Right renal pelvis (tissue), 4 donors: ENCODE measurements around the gene GNAI2. TPM values are rescaled to one million over a fixed set of nuclear protein-coding genes. Genes with fewer than 3 reads are reported as not detected.
"Not testable (repeated sequence)": the region's sequence is repeated elsewhere in the genome, so short reads cannot be mapped to it uniquely, and the experiment has no call there.

Experiments
- DNase-seq, 4 donors: peaks; one replicate each; pipeline ENCODE4 v3.0.0-alpha.2; 2013; ENCODE audit warnings: low read depth in 4 of 4, low spot score in 3 of 4, missing footprints in 1 of 4
- polyA plus RNA-seq, 4 donors: library from polyadenylated mRNA; unstranded; fragments of 120-200 nt; gene quantifications; one replicate each; pipeline ENCODE4 v1.2.1, GENCODE V29; 2013; ENCODE audit not compliant: insufficient read length in 4 of 4

GNAI2 gene
- polyA plus RNA-seq, 4 donors, result 203 to 219 (median 207) TPM

DNA sequence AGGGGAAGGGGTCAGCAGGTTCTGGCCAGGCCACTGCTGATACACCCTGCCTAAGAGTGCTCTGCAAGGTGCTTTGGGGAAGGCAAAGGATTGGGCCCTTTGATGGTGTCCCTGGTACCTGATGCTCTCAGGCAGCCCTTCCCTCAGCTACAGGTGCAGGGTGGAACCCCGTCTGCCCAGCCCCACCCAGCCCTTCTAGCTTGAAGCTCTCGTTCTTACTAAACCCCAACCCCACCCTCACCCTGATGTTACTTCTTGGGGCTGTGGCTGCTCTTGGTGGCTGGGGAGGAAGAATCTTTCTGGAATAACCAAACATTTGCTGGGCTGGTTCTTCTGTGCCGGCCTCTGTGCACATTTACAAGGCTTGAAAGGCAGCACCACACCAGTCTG lies 6.4 kb downstream of the GNAI2 start:
- DNase-seq, result no peak

DNA sequence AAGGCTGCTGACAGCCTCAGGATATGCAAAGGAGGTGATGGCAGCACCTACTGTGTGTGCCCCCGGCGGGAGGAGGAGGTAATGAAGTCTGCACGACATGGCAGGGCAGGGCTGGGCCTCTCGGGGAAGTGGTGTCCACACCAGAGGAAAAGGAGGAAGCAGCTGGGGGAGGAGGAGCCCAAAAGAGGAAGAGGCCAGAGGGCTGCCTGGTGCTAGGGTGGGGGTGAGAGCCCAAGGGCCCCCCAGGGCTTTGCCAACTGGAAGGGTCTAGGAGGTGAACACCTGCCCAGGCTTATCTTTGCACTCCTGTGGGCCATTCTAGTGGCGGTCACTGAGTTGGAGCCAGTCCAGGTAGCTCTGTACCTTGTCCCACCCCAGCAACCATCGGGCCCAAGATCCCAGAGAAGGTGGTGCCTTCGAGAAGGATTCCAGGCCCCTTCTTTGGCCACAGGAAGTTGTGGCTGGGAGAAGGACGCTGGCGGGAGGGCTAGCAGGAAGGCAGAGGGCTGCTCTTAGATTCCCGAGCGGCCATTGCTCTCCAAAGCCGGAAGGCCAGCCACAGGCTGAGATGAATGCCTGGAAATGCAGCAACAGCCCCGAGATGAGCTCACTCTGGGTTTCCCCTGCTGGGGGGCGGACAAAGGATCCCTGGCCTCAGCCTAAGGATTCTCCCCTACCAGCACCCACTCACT lies 7.0 kb downstream of the GNAI2 start:
- no peak for DNase-seq

GRCh38 chr3:50243543-50243895 lies 7.5 kb downstream of the GNAI2 start:
- DNase-seq, result no peak

GRCh38 chr3:50244813-50245212 lies 8.8 kb downstream of the GNAI2 start:
- not testable (repeated sequence) for DNase-seq

- DNase-seq, result no peak
Observed at GRCh38 chr3:50245251-50245745, 9.3 kb downstream of the GNAI2 start.

- peak in 3 of 4 donors; percentile 85 to 86 (median 85) for DNase-seq
Observed at GRCh38 chr3:50245831-50246516, 10.0 kb downstream of the GNAI2 start.

DNA sequence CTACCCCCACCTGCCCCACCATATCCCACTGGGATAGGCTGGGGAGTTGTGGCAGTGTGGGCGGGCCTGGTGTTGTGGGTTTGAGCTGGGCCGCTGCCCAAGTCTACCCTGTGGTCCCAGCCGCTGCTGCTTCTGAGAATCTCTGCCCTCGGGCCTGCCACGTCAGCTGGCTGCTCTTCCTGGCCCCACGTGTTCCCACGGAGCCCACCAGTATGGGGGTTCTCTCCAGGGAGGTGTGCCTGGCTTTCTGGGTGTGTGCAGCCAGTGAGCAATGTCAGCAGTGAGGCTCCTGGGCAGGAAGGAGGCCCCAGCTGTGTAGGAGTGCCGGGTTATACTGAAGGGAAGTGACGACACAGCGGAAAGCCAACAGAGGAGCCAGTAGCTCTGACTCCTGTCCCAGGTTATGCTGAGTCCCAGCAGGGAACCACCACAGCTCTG lies 10.5 kb downstream of the GNAI2 start:
- no peak for DNase-seq

DNA sequence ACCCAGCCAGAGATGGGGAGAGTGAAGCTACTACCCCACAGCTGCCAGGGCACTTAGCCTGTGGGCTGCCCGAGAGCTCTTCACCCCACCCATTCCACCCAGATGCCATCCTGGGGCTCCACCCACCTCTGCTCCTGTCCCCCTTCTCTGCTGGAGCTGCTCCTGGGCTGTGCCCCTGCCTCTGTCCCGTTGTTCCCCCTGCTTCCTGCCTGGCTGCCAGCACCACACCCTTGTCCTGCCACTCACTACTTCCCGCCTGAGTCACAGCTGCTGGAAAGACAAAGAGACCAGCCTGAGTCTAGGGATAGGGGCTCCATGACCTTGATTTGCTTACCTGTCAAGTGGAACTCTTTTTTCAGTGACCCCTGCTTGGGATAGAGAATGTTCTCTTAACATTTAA lies 12.4 kb downstream of the GNAI2 start:
- no peak for DNase-seq

DNA sequence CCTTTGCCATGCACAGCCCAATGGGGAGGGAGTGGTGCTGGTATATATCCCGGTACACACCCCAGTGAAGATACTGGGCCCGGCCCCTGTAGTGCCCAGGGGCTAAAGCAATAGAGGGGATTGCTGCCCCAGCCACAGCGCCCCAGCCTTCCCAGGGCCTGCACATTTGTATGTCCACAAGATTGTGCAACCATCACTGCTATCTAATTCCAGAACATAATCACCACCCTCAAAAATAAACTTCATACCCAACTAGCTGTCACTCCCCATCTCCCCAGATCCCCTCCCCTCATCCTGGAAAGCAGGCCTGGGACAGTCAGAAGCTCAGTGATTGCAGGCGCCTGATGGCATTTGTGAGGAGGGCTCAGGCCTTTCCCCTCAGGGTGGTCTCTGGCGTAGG lies 13.5 kb downstream of the GNAI2 start:
- no peak for DNase-seq

DNA sequence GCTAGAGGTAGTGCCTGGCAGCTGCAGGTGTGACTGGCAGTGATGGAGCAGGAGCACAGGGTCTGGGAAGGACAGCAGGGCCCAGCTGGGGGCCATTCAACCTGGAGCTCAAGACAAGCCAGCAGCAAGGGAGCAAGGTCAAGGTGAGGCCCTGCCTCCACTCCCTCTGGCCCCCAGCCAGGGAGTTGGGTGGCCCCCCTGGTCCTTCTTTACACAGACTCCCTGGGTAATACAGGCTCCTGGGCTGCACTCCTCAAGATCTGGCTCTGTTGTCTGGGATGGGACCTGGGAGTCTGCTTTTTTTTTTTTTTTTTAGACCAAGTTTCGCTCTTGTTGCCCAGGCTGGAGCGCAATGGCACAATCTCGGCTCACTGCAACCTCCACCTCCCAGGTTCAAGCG lies 14.5 kb downstream of the GNAI2 start:
- no peak for DNase-seq

DNA sequence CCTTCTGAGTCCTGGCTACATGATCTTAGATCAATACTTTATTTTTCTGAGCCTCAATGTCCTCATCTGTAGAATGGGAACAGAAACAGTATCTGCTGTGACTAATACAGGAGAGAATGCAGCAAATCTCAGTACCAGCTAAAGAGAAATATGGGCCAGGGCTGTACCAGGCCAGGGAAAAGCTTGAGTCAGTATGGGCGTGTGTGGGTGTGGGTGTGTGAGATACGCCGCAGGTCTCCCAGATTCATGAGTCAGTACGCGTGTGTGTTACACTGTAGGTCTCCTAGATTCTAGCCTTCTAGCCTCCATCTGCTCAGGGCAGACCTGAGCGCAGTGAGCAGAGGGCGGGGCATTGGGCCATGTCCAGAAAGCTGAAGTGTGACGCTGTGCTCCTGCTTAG lies 15.2 kb downstream of the GNAI2 start:
- DNase-seq, result no peak

DNA sequence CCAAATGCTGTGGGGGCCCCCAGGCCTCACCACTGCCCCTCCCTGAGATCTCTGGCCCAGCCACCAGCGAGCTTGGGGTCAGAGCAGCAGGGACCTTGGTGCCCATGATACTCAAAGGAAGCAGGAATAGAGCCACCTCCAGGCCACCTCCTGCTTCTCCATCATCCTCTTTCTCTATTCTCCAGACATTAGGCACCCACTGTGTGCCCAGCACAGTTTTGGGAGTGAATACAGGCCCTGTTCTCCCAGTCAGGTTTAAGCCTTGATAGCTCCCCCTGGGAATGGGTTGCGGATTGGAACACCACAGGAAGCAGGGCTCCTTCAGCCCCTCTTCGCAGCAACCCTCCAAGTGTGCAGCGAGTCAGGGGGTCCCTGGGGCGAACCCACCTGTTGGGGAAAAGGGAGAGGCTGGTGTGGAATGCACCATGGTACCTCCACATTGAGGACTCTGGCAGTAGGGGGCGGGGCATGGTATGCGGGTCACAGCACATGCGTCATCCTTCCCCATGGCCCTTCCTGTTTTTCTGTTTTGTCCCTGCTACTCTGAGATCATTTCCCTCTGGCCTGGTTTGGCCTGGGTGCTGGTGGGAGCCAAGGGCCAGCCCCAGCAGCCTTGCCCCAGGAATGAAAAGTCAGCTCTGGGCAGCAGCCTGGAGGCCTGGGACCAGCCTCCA lies 18.7 kb downstream of the GNAI2 start:
- no peak for DNase-seq

- DNase-seq, result no peak
Observed at GRCh38 chr3:50255251-50255615, 19.2 kb downstream of the GNAI2 start.

DNA sequence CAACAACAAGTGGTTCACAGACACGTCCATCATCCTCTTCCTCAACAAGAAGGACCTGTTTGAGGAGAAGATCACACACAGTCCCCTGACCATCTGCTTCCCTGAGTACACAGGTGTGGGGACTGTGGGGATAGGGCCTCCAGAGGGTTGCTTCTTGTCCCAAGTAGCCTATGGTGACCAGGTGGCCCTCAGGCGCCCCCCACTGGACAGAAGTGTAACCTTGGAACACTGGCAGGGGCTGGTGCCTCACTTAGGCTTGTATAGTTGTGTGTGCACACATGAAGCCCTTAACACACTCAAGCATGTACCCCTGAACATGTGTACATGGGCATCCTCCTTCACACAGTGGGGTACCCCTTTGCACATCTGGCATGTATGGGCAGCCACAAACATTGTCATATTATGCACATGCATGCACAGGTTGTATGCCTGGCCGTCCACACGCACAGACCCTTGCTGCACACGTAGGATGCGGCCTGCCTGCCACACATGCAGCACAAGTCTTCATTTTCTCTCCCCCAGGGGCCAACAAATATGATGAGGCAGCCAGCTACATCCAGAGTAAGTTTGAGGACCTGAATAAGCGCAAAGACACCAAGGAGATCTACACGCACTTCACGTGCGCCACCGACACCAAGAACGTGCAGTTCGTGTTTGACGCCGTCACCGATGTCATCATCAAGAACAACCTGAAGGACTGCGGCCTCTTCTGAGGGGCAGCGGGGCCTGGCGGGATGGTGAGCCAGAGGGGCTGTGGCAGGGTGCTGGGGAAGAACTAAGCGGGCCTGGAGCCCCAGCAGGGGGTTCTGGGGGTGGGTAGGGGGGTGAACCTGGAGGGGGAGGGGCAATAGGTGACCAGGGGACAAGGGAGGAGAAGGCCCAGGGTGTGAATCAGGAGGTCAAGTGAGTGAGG lies 21.2 kb downstream of the GNAI2 start:
- DNase-seq, result no peak

GRCh38 chr3:50258029-50258680 lies 22.2 kb downstream of the GNAI2 start:
- no peak for DNase-seq

DNA sequence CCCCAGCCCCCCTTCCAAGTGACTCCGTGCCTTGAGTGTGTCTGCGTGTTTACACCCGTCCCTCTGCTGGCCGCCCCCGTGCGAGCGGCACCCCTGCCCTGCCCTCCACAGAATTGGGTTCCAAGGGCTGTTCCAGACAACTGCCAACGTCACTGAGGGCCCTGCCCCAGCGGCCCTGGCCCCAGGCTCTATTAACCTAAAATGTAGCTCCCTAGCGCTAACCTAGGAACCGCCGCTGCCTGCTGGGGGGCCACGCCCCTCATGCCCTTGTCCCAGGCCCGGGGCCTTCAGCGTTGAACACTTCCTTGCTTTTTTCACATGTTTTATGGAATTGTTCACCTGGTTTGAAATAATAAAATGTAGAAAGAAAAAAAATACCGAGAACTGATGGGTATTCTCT lies 23.0 kb downstream of the GNAI2 start:
- no peak for DNase-seq

- no peak for DNase-seq
Observed at GRCh38 chr3:50259432-50260026, 23.5 kb downstream of the GNAI2 start.

DNA sequence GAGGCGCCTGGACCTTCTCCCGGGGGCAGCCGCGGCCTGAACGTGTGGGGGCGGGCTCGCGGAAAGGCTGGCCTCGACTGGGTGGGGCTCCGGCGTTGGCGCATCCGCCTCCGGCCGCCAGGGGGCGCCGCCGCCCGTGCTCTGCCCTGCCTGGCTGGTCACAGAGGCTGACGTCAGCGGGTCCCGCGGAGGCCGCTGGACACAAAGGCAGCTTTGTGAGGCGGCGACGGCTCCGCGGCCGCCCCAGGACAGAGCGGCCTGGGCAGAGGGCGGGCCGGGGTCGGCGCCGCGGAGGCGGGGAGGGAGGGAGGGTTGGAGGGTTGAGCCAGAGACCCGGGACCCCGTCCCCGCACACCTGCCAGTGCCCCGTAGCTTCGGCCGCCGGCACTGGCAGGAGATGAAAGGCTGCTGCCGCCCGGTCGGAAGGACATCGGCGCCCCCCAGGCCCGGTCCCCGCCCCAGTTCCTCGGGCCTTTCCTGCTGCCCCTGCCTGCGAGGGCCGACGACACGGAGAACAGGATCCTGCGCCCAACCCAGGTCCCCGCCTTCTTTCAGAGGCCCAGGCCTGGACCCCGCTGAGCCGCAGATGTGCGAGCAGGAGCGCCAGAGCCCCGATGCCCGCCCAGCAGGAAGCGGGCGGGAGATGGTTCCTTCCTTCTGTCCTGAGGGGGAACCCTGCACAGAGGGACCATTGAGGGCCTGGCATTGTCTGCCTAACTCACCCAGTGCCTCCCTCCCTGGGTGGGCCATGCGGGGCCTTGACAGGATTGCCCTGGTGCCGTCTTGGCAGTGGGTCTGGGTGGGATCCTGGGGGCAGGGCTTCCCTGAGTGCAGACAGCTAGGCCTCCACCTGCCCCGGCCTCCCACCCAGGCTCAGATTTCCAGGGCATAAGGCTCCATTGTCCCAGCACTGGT lies 24.3 kb downstream of the GNAI2 start:
- peak; percentile 87 to 96 (median 90) for DNase-seq

- no peak for DNase-seq
Observed at GRCh38 chr3:50260942-50261441, 25.0 kb downstream of the GNAI2 start.
